Neural cell (in vitro differentiated cells): ENCODE measurements around the gene TPD52L2. TPM values are rescaled to one million over a fixed set of nuclear protein-coding genes. Genes with fewer than 3 reads are reported as not detected.

Experiments used
- H2AFZ ChIP-seq: fragments of 200-600, 300-800 bp; sonication (generic), shearing (Covaris generic); 2 replicates; pipeline ENCODE4 v1.6.0; 2014; ENCODE audit warnings: low read depth, mild to moderate bottlenecking, antibody characterized with exemption, low read length, moderate library complexity
- H3F3A ChIP-seq: fragments of 200-600 bp; shearing (Covaris generic); 2 replicates; pipeline ENCODE4 v1.6.1; 2016; ENCODE audit warnings: mild to moderate bottlenecking, moderate library complexity, mixed read lengths, antibody characterized with exemption, low read length; ENCODE audit not compliant: insufficient read depth, poor library complexity, severe bottlenecking
- H3K27ac ChIP-seq: fragments of 200-600, 300-800 bp; sonication (generic), shearing (Covaris generic); 2 replicates; pipeline ENCODE4 v1.5.1; 2014; ENCODE audit warnings: mild to moderate bottlenecking, low read length, moderate library complexity
- H3K27me3 ChIP-seq: fragments of 300-800, 200-600 bp; sonication (generic), shearing (Covaris generic); 2 replicates; pipeline ENCODE4 v1.6.0; 2014; ENCODE audit warnings: mild to moderate bottlenecking, low read depth, low read length, moderate library complexity; ENCODE audit not compliant: insufficient read depth
- H3K36me3 ChIP-seq: fragments of 300-800, 200-600 bp; sonication (generic), shearing (Covaris generic); 2 replicates; pipeline ENCODE4 v1.5.1; 2014; ENCODE audit warnings: mild to moderate bottlenecking, antibody characterized with exemption, low read length, moderate library complexity; ENCODE audit not compliant: insufficient read depth
- H3K4me2 ChIP-seq: fragments of 300-800, 200-600 bp; sonication (generic), shearing (Covaris generic); 2 replicates; pipeline ENCODE4 v1.6.0; 2014; ENCODE audit warnings: mild to moderate bottlenecking, low read length
- H3K4me3 ChIP-seq: fragments of 300-800, 200-600 bp; sonication (generic), shearing (Covaris generic); 2 replicates; pipeline ENCODE4 v1.5.1; 2014; ENCODE audit warnings: mild to moderate bottlenecking, low read length, moderate library complexity
- H3K79me2 ChIP-seq: fragments of 200-600 bp; shearing (Covaris generic); replicated peaks from 2 replicates; pipeline ENCODE4 v1.6.0; 2014; ENCODE audit warnings: mild to moderate bottlenecking, low read length, moderate library complexity; ENCODE audit not compliant: insufficient read depth
- H3K9ac ChIP-seq: fragments of 300-800, 200-600 bp; sonication (generic), shearing (Covaris generic); 2 replicates; pipeline ENCODE4 v1.6.1; 2016; ENCODE audit warnings: mild to moderate bottlenecking, low read length, mixed read lengths
- H3K9me2 ChIP-seq: fragments of 200-600 bp; shearing (Covaris generic); 2 replicates; pipeline ENCODE4 v1.6.1; 2016; ENCODE audit warnings: mild to moderate bottlenecking, low read length, mixed read lengths; ENCODE audit not compliant: insufficient read depth
- H3K9me3 ChIP-seq: fragments of 200-600, 300-800 bp; sonication (generic), shearing (Covaris generic); 2 replicates; pipeline ENCODE4 v1.6.1; 2016; ENCODE audit warnings: mild to moderate bottlenecking, mixed run types, low read length, moderate library complexity, mixed read lengths
- H4K20me1 ChIP-seq: fragments of 200-600 bp; shearing (Covaris generic); 2 replicates; pipeline ENCODE4 v1.6.1; 2016; ENCODE audit warnings: mild to moderate bottlenecking, mixed run types; ENCODE audit not compliant: insufficient read depth
- CTCF ChIP-seq: fragments of 450-650 bp; IDR thresholded peaks from 2 replicates; pipeline ENCODE4 v1.5.1; 2014; ENCODE audit warnings: antibody characterized with exemption, mild to moderate bottlenecking, moderate library complexity; ENCODE audit not compliant: poor library complexity, severe bottlenecking
- EP300 ChIP-seq: fragments of 450-650 bp; conservative IDR thresholded peaks from 2 replicates; pipeline ENCODE4 v1.6.1; 2014; ENCODE audit warnings: antibody characterized with exemption, mild to moderate bottlenecking, moderate library complexity; ENCODE audit not compliant: poor library complexity, severe bottlenecking
- EZH2 ChIP-seq: fragments of 200-600, 300-800 bp; shearing (Covaris generic), sonication (generic); IDR thresholded peaks from 2 replicates; pipeline ENCODE4 v1.6.1; 2014; ENCODE audit warnings: antibody characterized with exemption, low read length, borderline replicate concordance, mild to moderate bottlenecking; ENCODE audit not compliant: insufficient read depth, poor library complexity, severe bottlenecking
- MXI1 ChIP-seq: fragments of 450-650 bp; conservative IDR thresholded peaks from 2 replicates; pipeline ENCODE4 v1.6.1; 2014; ENCODE audit warnings: antibody characterized with exemption, mild to moderate bottlenecking; ENCODE audit not compliant: poor library complexity, severe bottlenecking
- POLR2AphosphoS5 ChIP-seq: IDR thresholded peaks from 2 replicates; pipeline ENCODE4 v1.6.1; 2012
- RAD21 ChIP-seq: fragments of 450-650 bp; conservative IDR thresholded peaks from 2 replicates; pipeline ENCODE4 v1.6.1; 2014; ENCODE audit warnings: antibody characterized with exemption, mild to moderate bottlenecking, moderate library complexity
- SMC3 ChIP-seq: fragments of 450-650 bp; conservative IDR thresholded peaks from 2 replicates; pipeline ENCODE4 v1.6.1; 2014; ENCODE audit warnings: antibody characterized with exemption, mild to moderate bottlenecking, moderate library complexity; ENCODE audit not compliant: poor library complexity
- TAF1 ChIP-seq: IDR thresholded peaks from 2 replicates; pipeline ENCODE4 v1.6.1; 2012; ENCODE audit warnings: low read depth
- polyA plus RNA-seq: library from polyadenylated mRNA; depleted of rRNA; stranded (reverse); fragments of >200 nt; gene quantifications from 2 replicates; pipeline ENCODE4 v1.2.3, GENCODE V29; 2014
- TF ChIP-seq, protein P1 (sequence below): IDR thresholded peaks from 2 replicates; pipeline ENCODE4 v1.6.1; 2012; ENCODE audit warnings: borderline replicate concordance

TPD52L2 gene
- polyA plus RNA-seq, 1 donor from 2014 or later = 142 TPM

- H3F3A ChIP-seq = no peaks in the 10 kb centered on the region
- no peaks in the 10 kb centered on the region for H3K79me2 ChIP-seq
- no peaks in the 10 kb centered on the region for H3K36me3 ChIP-seq
- H3K9me3 ChIP-seq = no peaks in the 10 kb centered on the region
- H3K4me2 ChIP-seq = no peak overlapping the region
- no peak overlapping the region for H3K27ac ChIP-seq
- no peaks in the 10 kb centered on the region for H4K20me1 ChIP-seq
- no peaks in the 10 kb centered on the region for H3K9me2 ChIP-seq
- TF ChIP-seq TAF1 (no peak), CTCF (no peak), EZH2 (no peak), MXI1 (no peak), SMC3 (no peak), POLR2AphosphoS5 (no peak), EP300 (no peak), RAD21 (no peak)
- TF ChIP-seq, protein P1, sequence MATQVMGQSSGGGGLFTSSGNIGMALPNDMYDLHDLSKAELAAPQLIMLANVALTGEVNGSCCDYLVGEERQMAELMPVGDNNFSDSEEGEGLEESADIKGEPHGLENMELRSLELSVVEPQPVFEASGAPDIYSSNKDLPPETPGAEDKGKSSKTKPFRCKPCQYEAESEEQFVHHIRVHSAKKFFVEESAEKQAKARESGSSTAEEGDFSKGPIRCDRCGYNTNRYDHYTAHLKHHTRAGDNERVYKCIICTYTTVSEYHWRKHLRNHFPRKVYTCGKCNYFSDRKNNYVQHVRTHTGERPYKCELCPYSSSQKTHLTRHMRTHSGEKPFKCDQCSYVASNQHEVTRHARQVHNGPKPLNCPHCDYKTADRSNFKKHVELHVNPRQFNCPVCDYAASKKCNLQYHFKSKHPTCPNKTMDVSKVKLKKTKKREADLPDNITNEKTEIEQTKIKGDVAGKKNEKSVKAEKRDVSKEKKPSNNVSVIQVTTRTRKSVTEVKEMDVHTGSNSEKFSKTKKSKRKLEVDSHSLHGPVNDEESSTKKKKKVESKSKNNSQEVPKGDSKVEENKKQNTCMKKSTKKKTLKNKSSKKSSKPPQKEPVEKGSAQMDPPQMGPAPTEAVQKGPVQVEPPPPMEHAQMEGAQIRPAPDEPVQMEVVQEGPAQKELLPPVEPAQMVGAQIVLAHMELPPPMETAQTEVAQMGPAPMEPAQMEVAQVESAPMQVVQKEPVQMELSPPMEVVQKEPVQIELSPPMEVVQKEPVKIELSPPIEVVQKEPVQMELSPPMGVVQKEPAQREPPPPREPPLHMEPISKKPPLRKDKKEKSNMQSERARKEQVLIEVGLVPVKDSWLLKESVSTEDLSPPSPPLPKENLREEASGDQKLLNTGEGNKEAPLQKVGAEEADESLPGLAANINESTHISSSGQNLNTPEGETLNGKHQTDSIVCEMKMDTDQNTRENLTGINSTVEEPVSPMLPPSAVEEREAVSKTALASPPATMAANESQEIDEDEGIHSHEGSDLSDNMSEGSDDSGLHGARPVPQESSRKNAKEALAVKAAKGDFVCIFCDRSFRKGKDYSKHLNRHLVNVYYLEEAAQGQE = no peak
- H3K9ac ChIP-seq = no peak overlapping the region
- H3K27me3 ChIP-seq = no peaks in the 10 kb centered on the region
- H2AFZ ChIP-seq = no peak overlapping the region
- no peak overlapping the region for H3K4me3 ChIP-seq
Observed at GRCh38 chr20:63858393-63859165, 6.5 kb upstream of the TPD52L2 start.

- Histone ChIP-seq H3K9me3 (no peaks in the 10 kb centered on the region), H3K4me3 (no peak overlapping the region)
Observed at GRCh38 chr20:63859166-63859699, 5.8 kb upstream of the TPD52L2 start.

More at GRCh38 chr20:63859166-63859699, 5.8 kb upstream of the TPD52L2 start:
- H3K4me2 ChIP-seq = no peak overlapping the region
- H4K20me1 ChIP-seq = no peaks in the 10 kb centered on the region
- no peaks in the 10 kb centered on the region for H3K79me2 ChIP-seq
- H3F3A ChIP-seq = no peaks in the 10 kb centered on the region
- H3K27ac ChIP-seq = no peak overlapping the region
- no peaks in the 10 kb centered on the region for H3K9me2 ChIP-seq
- no peaks in the 10 kb centered on the region for H3K27me3 ChIP-seq
- H2AFZ ChIP-seq = no peak overlapping the region
- TF ChIP-seq TAF1 (no peak), RAD21 (no peak), EP300 (no peak), CTCF (no peak), EZH2 (no peak), MXI1 (no peak), POLR2AphosphoS5 (no peak), SMC3 (no peak)
- TF ChIP-seq, protein P1 = no peak
- H3K36me3 ChIP-seq = no peaks in the 10 kb centered on the region
- no peak overlapping the region for H3K9ac ChIP-seq
